ENCODE measurements around the gene TMEM150C.

DNA sequence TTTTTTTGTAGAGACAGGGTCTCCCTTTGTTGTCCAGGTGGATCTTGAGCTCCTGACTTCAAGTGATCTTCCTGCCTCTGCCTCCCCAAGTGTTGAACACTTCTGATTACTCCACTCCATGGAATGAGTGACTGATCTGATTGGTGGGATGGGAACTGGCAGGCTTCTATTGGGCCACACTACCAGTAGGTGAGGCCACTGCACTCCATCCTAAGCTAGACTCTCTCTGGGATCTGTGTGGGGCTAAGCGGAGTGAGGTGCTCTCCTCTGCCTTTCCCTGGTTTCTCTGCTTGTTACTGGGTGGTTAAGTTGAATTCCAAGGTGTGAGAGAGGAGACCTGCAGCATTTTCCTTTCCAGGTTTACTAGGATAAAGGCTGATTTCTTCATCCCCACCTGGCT, 72.7 kb downstream of the TMEM150C start:
- TF ChIP-seq, protein P1, sequence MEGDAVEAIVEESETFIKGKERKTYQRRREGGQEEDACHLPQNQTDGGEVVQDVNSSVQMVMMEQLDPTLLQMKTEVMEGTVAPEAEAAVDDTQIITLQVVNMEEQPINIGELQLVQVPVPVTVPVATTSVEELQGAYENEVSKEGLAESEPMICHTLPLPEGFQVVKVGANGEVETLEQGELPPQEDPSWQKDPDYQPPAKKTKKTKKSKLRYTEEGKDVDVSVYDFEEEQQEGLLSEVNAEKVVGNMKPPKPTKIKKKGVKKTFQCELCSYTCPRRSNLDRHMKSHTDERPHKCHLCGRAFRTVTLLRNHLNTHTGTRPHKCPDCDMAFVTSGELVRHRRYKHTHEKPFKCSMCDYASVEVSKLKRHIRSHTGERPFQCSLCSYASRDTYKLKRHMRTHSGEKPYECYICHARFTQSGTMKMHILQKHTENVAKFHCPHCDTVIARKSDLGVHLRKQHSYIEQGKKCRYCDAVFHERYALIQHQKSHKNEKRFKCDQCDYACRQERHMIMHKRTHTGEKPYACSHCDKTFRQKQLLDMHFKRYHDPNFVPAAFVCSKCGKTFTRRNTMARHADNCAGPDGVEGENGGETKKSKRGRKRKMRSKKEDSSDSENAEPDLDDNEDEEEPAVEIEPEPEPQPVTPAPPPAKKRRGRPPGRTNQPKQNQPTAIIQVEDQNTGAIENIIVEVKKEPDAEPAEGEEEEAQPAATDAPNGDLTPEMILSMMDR (conservative IDR thresholded peaks at IDR 0.05; ENCODE audit: low read depth, low read length), result no peak
- TF ChIP-seq POLR2A (IDR thresholded peaks at IDR 0.05; ENCODE audit: low read depth, low read length), result no peak
- TF ChIP-seq RAD21 (IDR thresholded peaks at IDR 0.05; ENCODE audit: low read length), result no peak
- no peak for TF ChIP-seq BHLHE40 (IDR thresholded peaks at IDR 0.05; ENCODE audit: low read depth, low read length)
- TF ChIP-seq CEBPB (IDR thresholded peaks at IDR 0.05; ENCODE audit: low read depth, low read length), result no peak
- TF ChIP-seq FOS (IDR thresholded peaks at IDR 0.05; ENCODE audit: low read depth, low read length), result no peak
- TF ChIP-seq SMC3 (IDR thresholded peaks at IDR 0.05; ENCODE audit: low read depth, low read length), result no peak
- no peak for TF ChIP-seq RCOR1 (IDR thresholded peaks at IDR 0.05; ENCODE audit: insufficient replicate concordance, low read length)
- TF ChIP-seq RFX5 (IDR thresholded peaks at IDR 0.05; ENCODE audit: low read depth, low read length), result no peak
